BLaER1 (cell line): Measurements from ENCODE around the gene UQCC5.

Source experiments
- H3K27ac ChIP-seq: shearing (Covaris generic); formaldehyde crosslinking; 2 replicates; pipeline ENCODE4 v1.8.1; 2022
- H3K27me3 ChIP-seq: shearing (Covaris generic); formaldehyde crosslinking; 2 replicates; pipeline ENCODE4 v1.8.1; 2022
- H3K36me3 ChIP-seq: shearing (Covaris generic); formaldehyde crosslinking; 2 replicates; pipeline ENCODE4 v1.8.1; 2022
- H3K4me1 ChIP-seq: shearing (Covaris generic); formaldehyde crosslinking; 2 replicates; pipeline ENCODE4 v1.8.1; 2022
- H3K4me2 ChIP-seq: shearing (Covaris generic); formaldehyde crosslinking; 2 replicates; pipeline ENCODE4 v1.8.1; 2022
- H3K4me3 ChIP-seq: shearing (Covaris generic); formaldehyde crosslinking; 2 replicates; pipeline ENCODE4 v1.8.1; 2022
- H3K9ac ChIP-seq: shearing (Covaris generic); formaldehyde crosslinking; 2 replicates; pipeline ENCODE4 v1.8.1; 2022
- H3K9me3 ChIP-seq: shearing (Covaris generic); formaldehyde crosslinking; 2 replicates; pipeline ENCODE4 v1.8.1; 2022
- H4K20me1 ChIP-seq: shearing (Covaris generic); formaldehyde crosslinking; 2 replicates; pipeline ENCODE4 v1.8.1; 2022
- Cebpa-rat ChIP-seq: shearing (Covaris generic); IDR thresholded peaks from 2 replicates; pipeline ENCODE4 v1.8.1; 2022

UQCC5 gene

DNA sequence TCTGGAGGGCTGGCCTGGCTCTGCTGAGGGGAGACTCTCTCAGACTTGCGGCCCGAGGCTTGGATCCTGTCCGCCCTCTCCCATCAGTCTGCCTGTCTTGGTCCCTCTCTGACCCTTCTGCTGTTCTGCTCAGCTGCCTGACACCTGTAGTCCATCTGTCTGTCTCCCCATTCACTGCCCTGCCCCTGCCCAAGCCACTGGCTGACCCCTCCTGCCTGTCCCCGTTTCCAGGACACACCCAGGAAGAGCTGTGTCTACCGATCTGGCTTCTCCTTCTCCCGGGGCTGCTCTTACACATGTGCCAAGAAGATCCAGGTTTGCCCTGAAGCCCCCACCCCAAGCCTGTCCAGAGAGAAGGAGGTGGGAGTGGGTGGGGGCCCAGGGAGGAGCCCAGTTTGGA, 21.2 kb upstream of the UQCC5 start:
- Histone ChIP-seq H3K27ac (no peak overlapping the region), H3K4me2 (no peak overlapping the region), H3K4me1 (no peaks in the 10 kb centered on the region), H3K9ac (no peak overlapping the region), H3K9me3 (no peaks in the 10 kb centered on the region), H3K27me3 (no peaks in the 10 kb centered on the region), H3K4me3 (no peak overlapping the region), H3K36me3 (no peaks in the 10 kb centered on the region), H4K20me1 (no peaks in the 10 kb centered on the region)
- TF ChIP-seq Cebpa-rat = no peak

- no peaks in the 10 kb centered on the region for H3K9me3 ChIP-seq
- no peak for TF ChIP-seq Cebpa-rat
- no peaks in the 10 kb centered on the region for H3K27me3 ChIP-seq
- no peaks in the 10 kb centered on the region for H4K20me1 ChIP-seq
- H3K36me3 ChIP-seq = no peaks in the 10 kb centered on the region; the same call in 1 of the 2 replicates
- H3K27ac ChIP-seq = no peak overlapping the region
- no peak overlapping the region for H3K4me2 ChIP-seq
- H3K4me1 ChIP-seq = no peaks in the 10 kb centered on the region
- H3K9ac ChIP-seq = no peak overlapping the region
- H3K4me3 ChIP-seq = no peak overlapping the region
Observed at GRCh38 chr3:52516509-52517195, 19.8 kb upstream of the UQCC5 start.

- H3K4me3 ChIP-seq = no peak overlapping the region
- H3K36me3 ChIP-seq = peaks cover 14% of the 10 kb centered on the region
- no peak for TF ChIP-seq Cebpa-rat
- no peak overlapping the region for H3K27ac ChIP-seq
- no peak overlapping the region for H3K9ac ChIP-seq
- H3K9me3 ChIP-seq = no peaks in the 10 kb centered on the region
- no peaks in the 10 kb centered on the region for H3K4me1 ChIP-seq
- H3K4me2 ChIP-seq = no peak overlapping the region
- H4K20me1 ChIP-seq = no peaks in the 10 kb centered on the region
- H3K27me3 ChIP-seq = no peaks in the 10 kb centered on the region
Observed at GRCh38 chr3:52517796-52518722, 18.3 kb upstream of the UQCC5 start.

DNA sequence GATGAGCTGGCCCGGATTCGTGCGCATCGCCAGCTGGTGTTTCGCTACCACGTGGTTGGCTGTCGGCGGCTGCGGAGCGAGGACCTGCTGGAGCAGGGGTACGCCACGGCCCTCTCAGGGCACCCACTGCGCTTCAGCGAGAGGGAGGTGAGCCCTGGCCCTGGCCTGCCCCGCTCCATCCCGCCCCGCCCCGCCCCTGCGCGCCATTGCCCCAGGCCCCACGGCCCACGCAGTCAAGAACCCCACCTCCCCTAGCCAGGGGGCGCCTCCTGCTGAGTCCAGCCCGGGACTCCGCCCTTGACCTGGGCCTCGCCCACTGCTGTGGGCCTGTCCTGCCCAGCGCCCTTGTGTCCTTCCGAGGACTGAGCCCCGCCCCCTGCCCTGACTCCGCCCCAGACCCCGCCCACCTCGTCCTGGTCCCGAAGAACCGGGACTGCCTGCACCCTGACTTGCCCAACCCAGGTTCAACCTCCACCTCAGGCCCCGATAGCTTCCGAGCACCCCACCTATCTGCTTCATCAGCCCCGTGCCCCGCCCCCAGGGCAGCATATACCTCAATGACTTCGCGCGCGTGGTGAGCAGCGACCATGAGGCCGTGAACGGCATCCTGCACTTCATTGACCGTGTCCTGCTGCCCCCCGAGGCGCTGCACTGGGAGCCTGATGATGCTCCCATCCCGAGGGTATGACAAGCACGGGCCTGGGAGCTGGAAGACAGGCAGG, 17.5 kb upstream of the UQCC5 start:
- Histone ChIP-seq H3K4me1 (no peaks in the 10 kb centered on the region), H3K27ac (no peak overlapping the region), H3K4me2 (no peak overlapping the region), H3K36me3 (peaks cover 22% of the 10 kb centered on the region), H3K4me3 (no peak overlapping the region), H3K27me3 (no peaks in the 10 kb centered on the region), H3K9me3 (no peaks in the 10 kb centered on the region), H4K20me1 (peaks cover 7% of the 10 kb centered on the region; the same call in 1 of the 2 replicates), H3K9ac (no peak overlapping the region)
- no peak for TF ChIP-seq Cebpa-rat

- Histone ChIP-seq H4K20me1 (peaks cover 12% of the 10 kb centered on the region; the same call in 1 of the 2 replicates), H3K36me3 (peaks cover 29% of the 10 kb centered on the region), H3K9me3 (no peaks in the 10 kb centered on the region), H3K9ac (no peak overlapping the region), H3K4me3 (no peak overlapping the region), H3K27me3 (no peaks in the 10 kb centered on the region), H3K27ac (no peak overlapping the region), H3K4me2 (no peak overlapping the region), H3K4me1 (no peaks in the 10 kb centered on the region)
- TF ChIP-seq Cebpa-rat = no peak
Observed at GRCh38 chr3:52519445-52520140, 16.8 kb upstream of the UQCC5 start.

- TF ChIP-seq Cebpa-rat = no peak
- Histone ChIP-seq H4K20me1 (peaks cover 14% of the 10 kb centered on the region; the same call in 1 of the 2 replicates), H3K9me3 (no peaks in the 10 kb centered on the region), H3K27ac (no peak overlapping the region), H3K4me1 (no peaks in the 10 kb centered on the region), H3K4me3 (no peak overlapping the region), H3K27me3 (no peaks in the 10 kb centered on the region), H3K4me2 (no peak overlapping the region), H3K36me3 (peaks cover 34% of the 10 kb centered on the region), H3K9ac (no peak overlapping the region)
Observed at GRCh38 chr3:52520141-52520667, 16.2 kb upstream of the UQCC5 start.

GRCh38 chr3:52520716-52521487, 15.5 kb upstream of the UQCC5 start:
- TF ChIP-seq Cebpa-rat = no peak
- no peaks in the 10 kb centered on the region for H3K27me3 ChIP-seq

GRCh38 chr3:52521488-52521824, 14.9 kb upstream of the UQCC5 start:
- no peaks in the 10 kb centered on the region for H3K9me3 ChIP-seq
- H3K4me2 ChIP-seq = no peak overlapping the region
- no peak overlapping the region for H3K4me3 ChIP-seq
- H3K36me3 ChIP-seq = peaks cover 47% of the 10 kb centered on the region
- no peaks in the 10 kb centered on the region for H3K4me1 ChIP-seq
- H3K27ac ChIP-seq = no peak overlapping the region
- H3K9ac ChIP-seq = no peak overlapping the region
- TF ChIP-seq Cebpa-rat = no peak
- H4K20me1 ChIP-seq = peaks cover 14% of the 10 kb centered on the region; the same call in 1 of the 2 replicates
- H3K27me3 ChIP-seq = no peaks in the 10 kb centered on the region

More at GRCh38 chr3:52520716-52521487, 15.5 kb upstream of the UQCC5 start:
- no peaks in the 10 kb centered on the region for H3K4me1 ChIP-seq
- H3K27ac ChIP-seq = no peak overlapping the region
- H3K9me3 ChIP-seq = no peaks in the 10 kb centered on the region
- H3K4me2 ChIP-seq = no peak overlapping the region
- H3K36me3 ChIP-seq = peaks cover 41% of the 10 kb centered on the region
- no peak overlapping the region for H3K4me3 ChIP-seq
- no peak overlapping the region for H3K9ac ChIP-seq
- peaks cover 14% of the 10 kb centered on the region; the same call in 1 of the 2 replicates for H4K20me1 ChIP-seq
